HCT116 (cell line): ENCODE results near the gene COL15A1. TPM values are rescaled to one million over a fixed set of nuclear protein-coding genes. Genes with fewer than 3 reads are reported as not detected.

Source experiments
- ATAC-seq: fragments of 200-7000 bp; cut with Tn5 transposase; 2 replicates; pipeline ENCODE4 v1.9.1; 2020; ENCODE audit warnings: mild to moderate bottlenecking, moderate library complexity
- BruUV-seq: library from RNA; stranded (reverse); fragments of 400-500 nt; replicated peaks from 2 replicates; lab custom pipeline; 2021; lab: Mats Ljungman, UMichigan
- CTCF ChIA-PET: fragments of 300-600 bp; sonication (Branson Sonifier 250); formaldehyde crosslinking; loops from one replicate; lab custom pipeline; 2021; ENCODE audit warnings: antibody characterized with exemption; lab: Charles Lee
- POLR2A ChIA-PET: fragments of 300-600, 350-600 bp; sonication (Branson Sonifier 250); formaldehyde crosslinking; loops from one replicate; lab custom pipeline; 2021; ENCODE audit warnings: antibody characterized with exemption; lab: Charles Lee
- RAD21 ChIA-PET, 2 experiments: fragments of 300-600 bp; sonication (Branson Sonifier 250); formaldehyde crosslinking; loops; one replicate each; lab custom pipeline; 2023; ENCODE audit warnings: low total read pairs in 2 of 2; ENCODE audit not compliant: uncharacterized antibody in 2 of 2, unreplicated experiment in 2 of 2, low non-redundant PET in 1 of 2; lab: Charles Lee
- DNase-seq: peaks from one replicate; pipeline ENCODE4 v3.0.0-alpha.2; 2010; ENCODE audit warnings: low read depth, low spot score
- H2AFZ ChIP-seq: fragments of 200-600 bp; shearing (Covaris generic), sonication (generic); 2 replicates; pipeline ENCODE4 v1.6.1; 2017; ENCODE audit warnings: low read depth, mixed run types, mixed read lengths, antibody characterized with exemption, low read length; ENCODE audit not compliant: poor library complexity, severe bottlenecking
- H3K27ac ChIP-seq: 2 replicates; pipeline ENCODE4 v1.5.1; 2012; ENCODE audit warnings: low read depth, low read length
- H3K27me3 ChIP-seq: fragments of 200-600 bp; sonication (generic); 2 replicates; pipeline ENCODE4 v1.6.1; 2016; ENCODE audit warnings: mixed run types, low read length, mixed read lengths; ENCODE audit not compliant: insufficient read depth
- H3K36me3 ChIP-seq, 2 experiments: fragments of 200-500 bp in 1 of 2; fragments of 200-600 bp in 1 of 2; sonication (Bioruptor generic) in 1 of 2; sonication (generic) in 1 of 2; 2 replicates each; pipeline versions ENCODE4 v1.5.1 to v1.6.1; 2014 to 2016; ENCODE audit warnings: low read length in 2 of 2, inconsistent platforms in 1 of 2, mixed read lengths in 1 of 2, mixed run types in 1 of 2; ENCODE audit not compliant: insufficient read depth in 2 of 2, control insufficient read depth in 1 of 2
- H3K4me1 ChIP-seq, 2 experiments: fragments of 200-600 bp in 1 of 2; sonication (generic) in 1 of 2; 2 replicates each; pipeline versions ENCODE4 v1.5.1 to v1.6.1; 2012 to 2017; ENCODE audit warnings: low read length in 2 of 2, inconsistent platforms in 1 of 2, mild to moderate bottlenecking in 1 of 2, mixed read lengths in 1 of 2, mixed run types in 1 of 2, moderate library complexity in 1 of 2; ENCODE audit not compliant: insufficient read depth in 2 of 2, control insufficient read depth in 1 of 2
- H3K4me2 ChIP-seq: fragments of 200-600 bp; sonication (generic); 2 replicates; pipeline ENCODE4 v1.6.1; 2017; ENCODE audit warnings: mixed run types, low read length, mixed read lengths
- H3K4me3 ChIP-seq, 2 experiments: fragments of 200-600 bp in 1 of 2; sonication (generic) in 1 of 2; replicated peaks in 1 of 2; 2 replicates each; pipeline ENCODE4 v1.5.1; 2011 to 2016; ENCODE audit warnings: low read length in 2 of 2, control low read depth in 1 of 2, low read depth in 1 of 2, mild to moderate bottlenecking in 1 of 2, mixed read lengths in 1 of 2, mixed run types in 1 of 2
- H3K79me2 ChIP-seq: fragments of 200-600 bp; sonication (generic); 2 replicates; pipeline ENCODE4 v1.6.1; 2017; ENCODE audit warnings: mild to moderate bottlenecking, mixed run types, low read length, moderate library complexity, mixed read lengths; ENCODE audit not compliant: insufficient read depth
- H3K9ac ChIP-seq: fragments of 200-600 bp; sonication (generic); 2 replicates; pipeline ENCODE4 v1.6.1; 2016; ENCODE audit warnings: low read length, mixed read lengths
- H3K9me2 ChIP-seq: fragments of 200-600 bp; sonication (generic), shearing (Covaris generic); 2 replicates; pipeline ENCODE4 v1.6.1; 2017; ENCODE audit warnings: mixed run types, mild to moderate bottlenecking, moderate library complexity; ENCODE audit not compliant: insufficient read depth
- H3K9me3 ChIP-seq, 2 experiments: fragments of 200-500 bp in 1 of 2; fragments of 200-600 bp in 1 of 2; sonication (Bioruptor generic) in 1 of 2; sonication (generic) in 1 of 2; 2 replicates each; pipeline ENCODE4 v1.6.1; 2014 to 2017; ENCODE audit warnings: low read length in 2 of 2, mixed read lengths in 2 of 2, inconsistent platforms in 1 of 2, low read depth in 1 of 2, mild to moderate bottlenecking in 1 of 2, mixed run types in 1 of 2, moderate library complexity in 1 of 2; ENCODE audit not compliant: control insufficient read depth in 1 of 2, insufficient read depth in 1 of 2
- H4K20me1 ChIP-seq: fragments of 200-600 bp; sonication (generic), shearing (Covaris generic); 2 replicates; pipeline ENCODE4 v1.6.1; 2017; ENCODE audit warnings: mixed run types, mild to moderate bottlenecking, moderate library complexity; ENCODE audit not compliant: insufficient read depth
- CEBPB ChIP-seq: IDR thresholded peaks from 2 replicates; pipeline ENCODE4 v1.6.1; 2012; ENCODE audit warnings: low read depth
- EGR1 ChIP-seq: IDR thresholded peaks from 2 replicates; pipeline ENCODE4 v1.6.1; 2012; ENCODE audit warnings: low read depth
- ELF1 ChIP-seq: IDR thresholded peaks from 2 replicates; pipeline ENCODE4 v1.6.1; 2012; ENCODE audit warnings: low read depth, borderline replicate concordance
- EZH2 ChIP-seq: fragments of 200-600 bp; sonication (generic); IDR thresholded peaks from 2 replicates; pipeline ENCODE4 v1.6.1; 2017; ENCODE audit warnings: antibody characterized with exemption, mixed run types
- EZH2phosphoT487 ChIP-seq: fragments of 200-600 bp; IDR thresholded peaks from 2 replicates; pipeline ENCODE4 v1.6.1; 2018; ENCODE audit warnings: antibody characterized with exemption, borderline replicate concordance
- FOSL1 ChIP-seq: IDR thresholded peaks from 2 replicates; pipeline ENCODE4 v1.6.1; 2012; ENCODE audit warnings: low read depth
- JUND ChIP-seq: IDR thresholded peaks from 2 replicates; pipeline ENCODE4 v1.6.1; 2012
- POLR2AphosphoS5 ChIP-seq: IDR thresholded peaks from 2 replicates; pipeline ENCODE4 v1.6.1; 2011; ENCODE audit warnings: mild to moderate bottlenecking, low read depth, low read length, moderate library complexity
- RAD21 ChIP-seq: IDR thresholded peaks from 2 replicates; pipeline ENCODE4 v1.6.1; 2012; ENCODE audit warnings: low read depth, mild to moderate bottlenecking
- SIN3A ChIP-seq: IDR thresholded peaks from 2 replicates; pipeline ENCODE4 v1.6.1; 2012; ENCODE audit warnings: low read depth
- SP1 ChIP-seq: IDR thresholded peaks from 2 replicates; pipeline ENCODE4 v1.6.1; 2012; ENCODE audit warnings: low read depth
- SRF ChIP-seq: IDR thresholded peaks from 2 replicates; pipeline ENCODE4 v1.6.1; 2012; ENCODE audit warnings: low read depth
- TCF7L2 ChIP-seq: IDR thresholded peaks from 2 replicates; pipeline ENCODE4 v1.7.0; 2011; ENCODE audit warnings: borderline replicate concordance, inconsistent platforms; ENCODE audit not compliant: insufficient read depth, insufficient read length; ENCODE audit errors: extremely low read depth
- YY1 ChIP-seq: IDR thresholded peaks from 2 replicates; pipeline ENCODE4 v1.6.1; 2011; ENCODE audit warnings: low read length, low read depth, moderate library complexity, mild to moderate bottlenecking; ENCODE audit not compliant: insufficient replicate concordance; ENCODE audit errors: extremely low read depth
- ZNF274 ChIP-seq: fragments of 200-500 bp; sonication (Bioruptor generic); IDR thresholded peaks from 2 replicates; pipeline ENCODE4 v1.6.1; 2014; ENCODE audit warnings: mild to moderate bottlenecking, low read depth, low read length, inconsistent platforms
- intact Hi-C: fragments of 100-400 bp; cut with micrococcal nuclease; formaldehyde crosslinking; loops from 2 replicates; pipeline ENCODE4 v1.10.0; 2022
- total RNA-seq: library from RNA; stranded (reverse); gene quantifications from one replicate; pipeline ENCODE4 v1.2.1, GENCODE V29; 2021; ENCODE audit not compliant: unreplicated experiment
- TF ChIP-seq, protein P1 (sequence below): IDR thresholded peaks from 2 replicates; pipeline ENCODE4 v1.6.1; 2011; ENCODE audit warnings: mild to moderate bottlenecking, low read length, moderate library complexity; ENCODE audit not compliant: insufficient replicate concordance; ENCODE audit errors: extremely low read depth
- TF ChIP-seq, protein P2 (sequence below): IDR thresholded peaks from 2 replicates; pipeline ENCODE4 v1.6.1; 2012; ENCODE audit warnings: low read depth
- TF ChIP-seq, protein P3 (sequence below): IDR thresholded peaks from 2 replicates; pipeline ENCODE4 v1.6.1; 2012

COL15A1 gene
- total RNA-seq, 1 experiment from 2014 or later: 0.15 TPM

DNA sequence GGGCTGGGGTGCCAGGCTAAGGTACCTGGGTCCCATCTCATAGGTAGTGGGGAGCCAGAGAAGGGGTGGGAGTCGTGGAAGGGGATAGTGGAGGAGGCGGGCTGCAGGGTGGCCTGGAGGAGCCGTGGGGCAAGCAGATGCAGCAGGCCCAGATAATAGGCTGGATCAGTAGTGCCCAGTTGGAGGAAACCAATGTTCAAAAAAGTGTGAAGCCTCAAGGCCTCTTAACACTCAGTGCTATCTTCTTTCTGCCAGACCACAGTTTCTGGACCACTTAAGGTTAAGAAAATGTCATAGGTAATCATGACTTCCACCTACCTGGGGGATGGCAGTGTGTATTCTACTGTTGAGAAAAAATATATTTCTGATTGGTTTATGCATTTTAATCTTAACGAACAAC lies 97.9 kb downstream of the COL15A1 start:
- ATAC-seq (no peak), DNase-seq (no peak)
- TF ChIP-seq POLR2AphosphoS5 (no peak), JUND (no peak), FOSL1 (no peak), EZH2 (no peak), YY1 (no peak), CEBPB (no peak), ZNF274 (no peak), EGR1 (no peak), EZH2phosphoT487 (no peak), SRF (no peak), TCF7L2 (no peak), SP1 (no peak), RAD21 (no peak), SIN3A (no peak), ELF1 (no peak)
- TF ChIP-seq, protein P1, sequence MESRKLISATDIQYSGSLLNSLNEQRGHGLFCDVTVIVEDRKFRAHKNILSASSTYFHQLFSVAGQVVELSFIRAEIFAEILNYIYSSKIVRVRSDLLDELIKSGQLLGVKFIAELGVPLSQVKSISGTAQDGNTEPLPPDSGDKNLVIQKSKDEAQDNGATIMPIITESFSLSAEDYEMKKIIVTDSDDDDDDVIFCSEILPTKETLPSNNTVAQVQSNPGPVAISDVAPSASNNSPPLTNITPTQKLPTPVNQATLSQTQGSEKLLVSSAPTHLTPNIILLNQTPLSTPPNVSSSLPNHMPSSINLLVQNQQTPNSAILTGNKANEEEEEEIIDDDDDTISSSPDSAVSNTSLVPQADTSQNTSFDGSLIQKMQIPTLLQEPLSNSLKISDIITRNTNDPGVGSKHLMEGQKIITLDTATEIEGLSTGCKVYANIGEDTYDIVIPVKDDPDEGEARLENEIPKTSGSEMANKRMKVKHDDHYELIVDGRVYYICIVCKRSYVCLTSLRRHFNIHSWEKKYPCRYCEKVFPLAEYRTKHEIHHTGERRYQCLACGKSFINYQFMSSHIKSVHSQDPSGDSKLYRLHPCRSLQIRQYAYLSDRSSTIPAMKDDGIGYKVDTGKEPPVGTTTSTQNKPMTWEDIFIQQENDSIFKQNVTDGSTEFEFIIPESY: no peak
- TF ChIP-seq, protein P2, sequence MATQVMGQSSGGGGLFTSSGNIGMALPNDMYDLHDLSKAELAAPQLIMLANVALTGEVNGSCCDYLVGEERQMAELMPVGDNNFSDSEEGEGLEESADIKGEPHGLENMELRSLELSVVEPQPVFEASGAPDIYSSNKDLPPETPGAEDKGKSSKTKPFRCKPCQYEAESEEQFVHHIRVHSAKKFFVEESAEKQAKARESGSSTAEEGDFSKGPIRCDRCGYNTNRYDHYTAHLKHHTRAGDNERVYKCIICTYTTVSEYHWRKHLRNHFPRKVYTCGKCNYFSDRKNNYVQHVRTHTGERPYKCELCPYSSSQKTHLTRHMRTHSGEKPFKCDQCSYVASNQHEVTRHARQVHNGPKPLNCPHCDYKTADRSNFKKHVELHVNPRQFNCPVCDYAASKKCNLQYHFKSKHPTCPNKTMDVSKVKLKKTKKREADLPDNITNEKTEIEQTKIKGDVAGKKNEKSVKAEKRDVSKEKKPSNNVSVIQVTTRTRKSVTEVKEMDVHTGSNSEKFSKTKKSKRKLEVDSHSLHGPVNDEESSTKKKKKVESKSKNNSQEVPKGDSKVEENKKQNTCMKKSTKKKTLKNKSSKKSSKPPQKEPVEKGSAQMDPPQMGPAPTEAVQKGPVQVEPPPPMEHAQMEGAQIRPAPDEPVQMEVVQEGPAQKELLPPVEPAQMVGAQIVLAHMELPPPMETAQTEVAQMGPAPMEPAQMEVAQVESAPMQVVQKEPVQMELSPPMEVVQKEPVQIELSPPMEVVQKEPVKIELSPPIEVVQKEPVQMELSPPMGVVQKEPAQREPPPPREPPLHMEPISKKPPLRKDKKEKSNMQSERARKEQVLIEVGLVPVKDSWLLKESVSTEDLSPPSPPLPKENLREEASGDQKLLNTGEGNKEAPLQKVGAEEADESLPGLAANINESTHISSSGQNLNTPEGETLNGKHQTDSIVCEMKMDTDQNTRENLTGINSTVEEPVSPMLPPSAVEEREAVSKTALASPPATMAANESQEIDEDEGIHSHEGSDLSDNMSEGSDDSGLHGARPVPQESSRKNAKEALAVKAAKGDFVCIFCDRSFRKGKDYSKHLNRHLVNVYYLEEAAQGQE: no peak
- TF ChIP-seq, protein P3, sequence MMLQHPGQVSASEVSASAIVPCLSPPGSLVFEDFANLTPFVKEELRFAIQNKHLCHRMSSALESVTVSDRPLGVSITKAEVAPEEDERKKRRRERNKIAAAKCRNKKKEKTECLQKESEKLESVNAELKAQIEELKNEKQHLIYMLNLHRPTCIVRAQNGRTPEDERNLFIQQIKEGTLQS: no peak
- Histone ChIP-seq H3K9me3 (peaks cover 0 to 7% of the 10 kb centered on the region in 2 experiments; a peak in 1 of 4 replicates), H3K9me2 (no peaks in the 10 kb centered on the region), H3K4me2 (no peak overlapping the region), H2AFZ (no peak overlapping the region), H3K27ac (no peak overlapping the region), H3K79me2 (no peaks in the 10 kb centered on the region), H3K4me1 (no peaks in the 10 kb centered on the region), H4K20me1 (no peaks in the 10 kb centered on the region), H3K4me3 (no peak overlapping the region), H3K27me3 (no peaks in the 10 kb centered on the region), H3K9ac (no peak overlapping the region), H3K36me3 (no peaks in the 10 kb centered on the region)
- no TSS peak for BruUV-seq
- ChIA-PET RAD21 (no interaction called here), POLR2A (no interaction called here), CTCF (no interaction called here)
- intact Hi-C loops: no loop called here
